Measurements from ENCODE around the gene SPACA9.

DNA sequence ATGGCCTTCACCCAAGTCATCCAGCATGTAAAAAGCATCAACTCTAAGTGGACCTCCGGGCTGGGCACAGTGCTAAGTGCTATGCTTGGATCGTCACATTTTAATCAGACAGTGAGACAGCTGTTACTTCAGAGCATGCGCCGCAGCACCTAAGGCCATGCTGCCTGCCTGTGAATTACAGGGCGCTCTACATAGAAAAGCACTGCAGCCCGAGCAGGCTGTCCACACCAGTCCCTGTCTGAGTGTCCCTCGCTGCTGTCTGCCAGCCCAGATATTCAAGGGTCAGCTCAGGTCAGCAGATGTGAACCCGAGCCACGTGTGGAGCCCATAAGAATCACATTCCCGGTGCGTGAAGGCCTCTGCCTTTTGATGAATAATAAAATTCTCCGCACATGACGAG, 37.7 kb upstream of the SPACA9 start:
- TF ChIP-seq POLR2A (IDR thresholded peaks at IDR 0.05; ENCODE audit: low read depth, low read length) (no peak), POLR2AphosphoS5 (IDR thresholded peaks at IDR 0.05; ENCODE audit: low read depth, low read length) (no peak), POU2F2 (IDR thresholded peaks at IDR 0.05; ENCODE audit: low read depth, low read length) (no peak), TAF1 (IDR thresholded peaks at IDR 0.05; ENCODE audit: low read depth, low read length) (no peak), SPI1 (IDR thresholded peaks at IDR 0.05; ENCODE audit: low read depth, low read length) (no peak), PAX5 (IDR thresholded peaks at IDR 0.05; ENCODE audit: insufficient read depth, low read length, severe bottlenecking) (no peak)

Data from GM12891 (cell line).